HEK293 (cell line): ENCODE data around the gene CKS2.
A peak's percentile ranks its signal among the peaks of the same experiment; 100 is the strongest.

Experiments
- CTCF ChIA-PET: fragments of 350-600 bp; formaldehyde crosslinking; extraction: SDS; loops from one replicate; lab custom pipeline; 2021; ENCODE audit warnings: antibody characterized with exemption; lab: Yijun Ruan, JAX
- POLR2A ChIA-PET: fragments of 300-600 bp; formaldehyde crosslinking; extraction: SDS; loops from one replicate; lab custom pipeline; 2020; ENCODE audit warnings: antibody characterized with exemption, inconsistent platforms; lab: Yijun Ruan, JAX
- H3K27ac ChIP-seq: fragments of 200-500 bp; sonication (Bioruptor generic); 2 replicates; pipeline ENCODE4 v1.5.1; 2014; ENCODE audit warnings: low read depth, low read length, control low read depth, inconsistent platforms; ENCODE audit errors: extremely low read depth
- H3K36me3 ChIP-seq, 2 experiments: fragments of 200-500 bp in 1 of 2; sonication (Bioruptor generic) in 1 of 2; 1 replicate in 1 of 2; 2 replicates in 1 of 2; pipeline ENCODE4 v1.5.1; 2014 to 2017; ENCODE audit warnings: inconsistent platforms in 2 of 2, low read length in 2 of 2; ENCODE audit not compliant: control insufficient read depth in 2 of 2, insufficient read depth in 1 of 2
- H3K4me1 ChIP-seq: fragments of 200-500 bp; sonication (Bioruptor generic); 2 replicates; pipeline ENCODE4 v1.5.1; 2014; ENCODE audit warnings: mild to moderate bottlenecking, low read length, inconsistent platforms; ENCODE audit not compliant: control insufficient read depth, insufficient read depth
- H3K4me3 ChIP-seq: 2 replicates; pipeline ENCODE4 v1.5.1; 2011; ENCODE audit warnings: low read depth, mild to moderate bottlenecking, control low read depth, low read length, moderate library complexity
- H3K9me3 ChIP-seq: fragments of 200-500 bp; sonication (Bioruptor generic); 2 replicates; pipeline ENCODE4 v1.5.1; 2014; ENCODE audit warnings: low read depth, low read length, inconsistent platforms; ENCODE audit not compliant: control insufficient read depth, insufficient read depth
- EGR2 ChIP-seq: fragments of 450-650 bp; formaldehyde crosslinking; IDR thresholded peaks from 2 replicates; pipeline ENCODE4 v1.5.1; 2016; ENCODE audit warnings: low read depth, missing biosample characterization, missing genetic modification characterization
- GLIS1 ChIP-seq: fragments of 450-650 bp; formaldehyde crosslinking; IDR thresholded peaks from 2 replicates; pipeline ENCODE4 v1.5.1; 2016; ENCODE audit warnings: missing biosample characterization, missing genetic modification characterization
- KLF7 ChIP-seq: fragments of 450-650 bp; formaldehyde crosslinking; IDR thresholded peaks from 2 replicates; pipeline ENCODE4 v1.5.1; 2016; ENCODE audit warnings: missing biosample characterization, missing genetic modification characterization, borderline replicate concordance
- PRDM1 ChIP-seq: fragments of 450-650 bp; formaldehyde crosslinking; IDR thresholded peaks from 2 replicates; pipeline ENCODE4; 2016; ENCODE audit warnings: missing biosample characterization, missing genetic modification characterization
- RBAK ChIP-seq: fragments of 450-650 bp; formaldehyde crosslinking; IDR thresholded peaks from 2 replicates; pipeline ENCODE4 v1.5.1; 2016; ENCODE audit warnings: missing biosample characterization, missing genetic modification characterization
- SP3 ChIP-seq: fragments of 450-650 bp; formaldehyde crosslinking; IDR thresholded peaks from 2 replicates; pipeline ENCODE4 v1.5.1; 2016; ENCODE audit warnings: missing biosample characterization, missing genetic modification characterization
- ZFP41 ChIP-seq: fragments of 450-650 bp; formaldehyde crosslinking; IDR thresholded peaks from 2 replicates; pipeline ENCODE4 v1.5.1; 2016; ENCODE audit warnings: missing biosample characterization, missing genetic modification characterization, borderline replicate concordance
- ZNF311 ChIP-seq: fragments of 450-650 bp; formaldehyde crosslinking; IDR thresholded peaks from 2 replicates; pipeline ENCODE4 v1.5.1; 2017; ENCODE audit warnings: missing biosample characterization, missing genetic modification characterization, borderline replicate concordance
- ZNF391 ChIP-seq: fragments of 450-650 bp; formaldehyde crosslinking; IDR thresholded peaks from 2 replicates; pipeline ENCODE4 v1.5.1; 2016; ENCODE audit warnings: low read depth, missing biosample characterization, missing genetic modification characterization, borderline replicate concordance
- ZNF404 ChIP-seq: fragments of 450-650 bp; formaldehyde crosslinking; IDR thresholded peaks from 2 replicates; pipeline ENCODE4 v1.5.1; 2017; ENCODE audit warnings: missing biosample characterization, missing genetic modification characterization
- ZNF529 ChIP-seq: fragments of 450-650 bp; formaldehyde crosslinking; IDR thresholded peaks from 2 replicates; pipeline ENCODE4 v1.5.1; 2017; ENCODE audit warnings: missing genetic modification characterization, missing biosample characterization; ENCODE audit not compliant: insufficient replicate concordance
- ZNF555 ChIP-seq: fragments of 450-650 bp; formaldehyde crosslinking; conservative IDR thresholded peaks from 2 replicates; pipeline ENCODE4 v1.5.1; 2017; ENCODE audit warnings: missing biosample characterization, mild to moderate bottlenecking, missing genetic modification characterization, inconsistent platforms
- ZNF654 ChIP-seq: fragments of 450-650 bp; formaldehyde crosslinking; IDR thresholded peaks from 2 replicates; pipeline ENCODE4 v1.5.1; 2016; ENCODE audit warnings: low read depth, missing biosample characterization, missing genetic modification characterization
- ZXDB ChIP-seq: fragments of 450-650 bp; formaldehyde crosslinking; IDR thresholded peaks from 2 replicates; pipeline ENCODE4 v1.5.1; 2016; ENCODE audit warnings: missing biosample characterization, missing genetic modification characterization
- TF ChIP-seq, protein P1 (sequence below): fragments of 450-650 bp; formaldehyde crosslinking; IDR thresholded peaks from 2 replicates; pipeline ENCODE4 v1.5.1; 2016; ENCODE audit warnings: missing biosample characterization, missing genetic modification characterization
- TF ChIP-seq, protein P2 (sequence below): fragments of 450-650 bp; formaldehyde crosslinking; IDR thresholded peaks from 2 replicates; pipeline ENCODE4 v1.5.1; 2016; ENCODE audit warnings: missing biosample characterization, missing genetic modification characterization
- TF ChIP-seq, protein P3 (sequence below): fragments of 450-650 bp; formaldehyde crosslinking; IDR thresholded peaks from 2 replicates; pipeline ENCODE4 v1.5.1; 2016; ENCODE audit warnings: missing biosample characterization, missing genetic modification characterization
- TF ChIP-seq, protein P4 (sequence below): fragments of 450-650 bp; formaldehyde crosslinking; IDR thresholded peaks from 2 replicates; pipeline ENCODE4 v1.5.1; 2016; ENCODE audit warnings: missing biosample characterization, missing genetic modification characterization
- TF ChIP-seq, protein P5 (sequence below): fragments of 450-650 bp; formaldehyde crosslinking; IDR thresholded peaks from 2 replicates; pipeline ENCODE4 v1.5.1; 2016; ENCODE audit warnings: missing biosample characterization, missing genetic modification characterization
- TF ChIP-seq, protein P6 (sequence below): fragments of 450-650 bp; formaldehyde crosslinking; optimal IDR thresholded peaks from 2 replicates; pipeline ENCODE3; 2016; ENCODE audit warnings: missing biosample characterization, mild to moderate bottlenecking, missing genetic modification characterization

The CKS2 gene

DNA sequence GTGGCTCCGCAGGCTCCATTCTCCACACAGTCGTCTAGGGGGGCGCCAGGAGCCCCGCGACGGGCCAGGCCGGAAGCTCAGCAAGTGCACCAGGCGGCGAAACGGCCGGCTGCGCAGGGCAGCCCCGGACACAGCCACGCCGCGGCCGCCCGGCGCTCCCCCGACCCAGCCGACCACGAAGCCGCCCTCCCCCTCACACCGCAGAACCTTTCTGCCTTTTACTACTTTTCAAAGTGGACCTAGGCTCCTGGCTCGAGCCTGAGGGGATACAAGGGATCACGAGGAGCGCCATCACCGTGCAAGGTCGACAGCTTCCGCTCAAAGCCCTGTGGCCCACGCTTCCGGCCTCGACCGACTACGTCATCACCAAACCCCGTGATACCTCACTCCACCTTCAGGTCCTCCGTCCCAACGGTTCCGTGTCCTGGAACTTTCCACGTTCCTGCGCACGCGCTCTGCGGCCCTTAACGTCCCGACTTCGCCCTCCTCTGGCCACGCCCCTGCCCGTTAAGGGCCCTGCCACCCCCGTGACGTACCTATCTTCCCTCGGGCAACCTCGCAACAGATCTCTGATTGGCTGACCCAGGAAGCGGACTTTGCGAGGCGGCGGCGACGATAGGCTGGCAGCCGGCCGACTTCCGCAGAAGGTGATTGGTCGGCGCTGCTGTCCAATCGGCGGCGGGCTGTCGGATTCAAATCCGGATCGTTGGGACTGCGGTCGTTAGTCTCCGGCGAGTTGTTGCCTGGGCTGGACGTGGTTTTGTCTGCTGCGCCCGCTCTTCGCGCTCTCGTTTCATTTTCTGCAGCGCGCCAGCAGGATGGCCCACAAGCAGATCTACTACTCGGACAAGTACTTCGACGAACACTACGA, at the start of gene CKS2:
Gene CKS2 (plus strand): TSS at position 721 of the 871 bp plus-strand sequence. CDS start 98 bp downstream, at position 819.
- H3K27ac ChIP-seq: peak within 1 kb of the TSS; percentile 94
- ChIA-PET POLR2A (interaction anchor here (0.8 to 2.1 kb wide), 6 partner anchors 8 to 812 kb away, joined by 3 to 11 read pairs (median 3); partner anchors contain the start of gene SECISBP2), CTCF (interaction anchor here (0.6 kb wide), 1 partner anchor 681 kb away, joined by 3 read pairs; no protein-coding TSS in a partner anchor)
- peaks cover under 1 to 34% of the 10 kb centered on the region in 2 experiments; a peak in 1 of 3 replicates for H3K36me3 ChIP-seq
- H3K4me3 ChIP-seq: peak within 1 kb of the TSS; percentile 95
- H3K4me1 ChIP-seq: peaks cover 5% of the 10 kb centered on the region; the same call in 1 of the 2 replicates
- no peaks in the 10 kb centered on the region for H3K9me3 ChIP-seq
- TF ChIP-seq ZNF404 (tag by site-specific recombination) (no peak), KLF7 (tag by site-specific recombination) (no peak), ZNF529 (no peak), ZFP41 (tag by site-specific recombination) (no peak), ZNF654 (tag by site-specific recombination) (no peak), ZNF555 (tag by site-specific recombination) (no peak), ZNF311 (no peak), ZNF391 (tag by site-specific recombination) (no peak), EGR2 (tag by site-specific recombination) (0 out of 2 replicates have a peak, but pooled peaks have one; percentile 5), ZXDB (tag by site-specific recombination) (peak; percentile 77), PRDM1 (tag by site-specific recombination) (no peak), RBAK (tag by site-specific recombination) (no peak), SP3 (tag by site-specific recombination) (peak; percentile 74), GLIS1 (tag by site-specific recombination) (no peak)
- TF ChIP-seq, protein P1, sequence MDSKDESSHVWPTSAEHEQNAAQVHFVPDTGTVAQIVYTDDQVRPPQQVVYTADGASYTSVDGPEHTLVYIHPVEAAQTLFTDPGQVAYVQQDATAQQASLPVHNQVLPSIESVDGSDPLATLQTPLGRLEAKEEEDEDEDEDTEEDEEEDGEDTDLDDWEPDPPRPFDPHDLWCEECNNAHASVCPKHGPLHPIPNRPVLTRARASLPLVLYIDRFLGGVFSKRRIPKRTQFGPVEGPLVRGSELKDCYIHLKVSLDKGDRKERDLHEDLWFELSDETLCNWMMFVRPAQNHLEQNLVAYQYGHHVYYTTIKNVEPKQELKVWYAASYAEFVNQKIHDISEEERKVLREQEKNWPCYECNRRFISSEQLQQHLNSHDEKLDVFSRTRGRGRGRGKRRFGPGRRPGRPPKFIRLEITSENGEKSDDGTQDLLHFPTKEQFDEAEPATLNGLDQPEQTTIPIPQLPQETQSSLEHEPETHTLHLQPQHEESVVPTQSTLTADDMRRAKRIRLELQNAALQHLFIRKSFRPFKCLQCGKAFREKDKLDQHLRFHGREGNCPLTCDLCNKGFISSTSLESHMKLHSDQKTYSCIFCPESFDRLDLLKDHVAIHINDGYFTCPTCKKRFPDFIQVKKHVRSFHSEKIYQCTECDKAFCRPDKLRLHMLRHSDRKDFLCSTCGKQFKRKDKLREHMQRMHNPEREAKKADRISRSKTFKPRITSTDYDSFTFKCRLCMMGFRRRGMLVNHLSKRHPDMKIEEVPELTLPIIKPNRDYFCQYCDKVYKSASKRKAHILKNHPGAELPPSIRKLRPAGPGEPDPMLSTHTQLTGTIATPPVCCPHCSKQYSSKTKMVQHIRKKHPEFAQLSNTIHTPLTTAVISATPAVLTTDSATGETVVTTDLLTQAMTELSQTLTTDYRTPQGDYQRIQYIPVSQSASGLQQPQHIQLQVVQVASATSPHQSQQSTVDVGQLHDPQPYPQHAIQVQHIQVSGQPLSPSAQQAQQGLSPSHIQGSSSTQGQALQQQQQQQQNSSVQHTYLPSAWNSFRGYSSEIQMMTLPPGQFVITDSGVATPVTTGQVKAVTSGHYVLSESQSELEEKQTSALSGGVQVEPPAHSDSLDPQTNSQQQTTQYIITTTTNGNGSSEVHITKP (tag by site-specific recombination): peak; percentile 78
- TF ChIP-seq, protein P2, sequence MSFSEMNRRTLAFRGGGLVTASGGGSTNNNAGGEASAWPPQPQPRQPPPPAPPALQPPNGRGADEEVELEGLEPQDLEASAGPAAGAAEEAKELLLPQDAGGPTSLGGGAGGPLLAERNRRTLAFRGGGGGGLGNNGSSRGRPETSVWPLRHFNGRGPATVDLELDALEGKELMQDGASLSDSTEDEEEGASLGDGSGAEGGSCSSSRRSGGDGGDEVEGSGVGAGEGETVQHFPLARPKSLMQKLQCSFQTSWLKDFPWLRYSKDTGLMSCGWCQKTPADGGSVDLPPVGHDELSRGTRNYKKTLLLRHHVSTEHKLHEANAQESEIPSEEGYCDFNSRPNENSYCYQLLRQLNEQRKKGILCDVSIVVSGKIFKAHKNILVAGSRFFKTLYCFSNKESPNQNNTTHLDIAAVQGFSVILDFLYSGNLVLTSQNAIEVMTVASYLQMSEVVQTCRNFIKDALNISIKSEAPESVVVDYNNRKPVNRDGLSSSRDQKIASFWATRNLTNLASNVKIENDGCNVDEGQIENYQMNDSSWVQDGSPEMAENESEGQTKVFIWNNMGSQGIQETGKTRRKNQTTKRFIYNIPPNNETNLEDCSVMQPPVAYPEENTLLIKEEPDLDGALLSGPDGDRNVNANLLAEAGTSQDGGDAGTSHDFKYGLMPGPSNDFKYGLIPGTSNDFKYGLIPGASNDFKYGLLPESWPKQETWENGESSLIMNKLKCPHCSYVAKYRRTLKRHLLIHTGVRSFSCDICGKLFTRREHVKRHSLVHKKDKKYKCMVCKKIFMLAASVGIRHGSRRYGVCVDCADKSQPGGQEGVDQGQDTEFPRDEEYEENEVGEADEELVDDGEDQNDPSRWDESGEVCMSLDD (tag by site-specific recombination): peak; percentile 89
- TF ChIP-seq, protein P3, sequence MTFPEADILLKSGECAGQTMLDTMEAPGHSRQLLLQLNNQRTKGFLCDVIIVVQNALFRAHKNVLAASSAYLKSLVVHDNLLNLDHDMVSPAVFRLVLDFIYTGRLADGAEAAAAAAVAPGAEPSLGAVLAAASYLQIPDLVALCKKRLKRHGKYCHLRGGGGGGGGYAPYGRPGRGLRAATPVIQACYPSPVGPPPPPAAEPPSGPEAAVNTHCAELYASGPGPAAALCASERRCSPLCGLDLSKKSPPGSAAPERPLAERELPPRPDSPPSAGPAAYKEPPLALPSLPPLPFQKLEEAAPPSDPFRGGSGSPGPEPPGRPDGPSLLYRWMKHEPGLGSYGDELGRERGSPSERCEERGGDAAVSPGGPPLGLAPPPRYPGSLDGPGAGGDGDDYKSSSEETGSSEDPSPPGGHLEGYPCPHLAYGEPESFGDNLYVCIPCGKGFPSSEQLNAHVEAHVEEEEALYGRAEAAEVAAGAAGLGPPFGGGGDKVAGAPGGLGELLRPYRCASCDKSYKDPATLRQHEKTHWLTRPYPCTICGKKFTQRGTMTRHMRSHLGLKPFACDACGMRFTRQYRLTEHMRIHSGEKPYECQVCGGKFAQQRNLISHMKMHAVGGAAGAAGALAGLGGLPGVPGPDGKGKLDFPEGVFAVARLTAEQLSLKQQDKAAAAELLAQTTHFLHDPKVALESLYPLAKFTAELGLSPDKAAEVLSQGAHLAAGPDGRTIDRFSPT (tag by site-specific recombination): peak; percentile 100
- TF ChIP-seq, protein P4, sequence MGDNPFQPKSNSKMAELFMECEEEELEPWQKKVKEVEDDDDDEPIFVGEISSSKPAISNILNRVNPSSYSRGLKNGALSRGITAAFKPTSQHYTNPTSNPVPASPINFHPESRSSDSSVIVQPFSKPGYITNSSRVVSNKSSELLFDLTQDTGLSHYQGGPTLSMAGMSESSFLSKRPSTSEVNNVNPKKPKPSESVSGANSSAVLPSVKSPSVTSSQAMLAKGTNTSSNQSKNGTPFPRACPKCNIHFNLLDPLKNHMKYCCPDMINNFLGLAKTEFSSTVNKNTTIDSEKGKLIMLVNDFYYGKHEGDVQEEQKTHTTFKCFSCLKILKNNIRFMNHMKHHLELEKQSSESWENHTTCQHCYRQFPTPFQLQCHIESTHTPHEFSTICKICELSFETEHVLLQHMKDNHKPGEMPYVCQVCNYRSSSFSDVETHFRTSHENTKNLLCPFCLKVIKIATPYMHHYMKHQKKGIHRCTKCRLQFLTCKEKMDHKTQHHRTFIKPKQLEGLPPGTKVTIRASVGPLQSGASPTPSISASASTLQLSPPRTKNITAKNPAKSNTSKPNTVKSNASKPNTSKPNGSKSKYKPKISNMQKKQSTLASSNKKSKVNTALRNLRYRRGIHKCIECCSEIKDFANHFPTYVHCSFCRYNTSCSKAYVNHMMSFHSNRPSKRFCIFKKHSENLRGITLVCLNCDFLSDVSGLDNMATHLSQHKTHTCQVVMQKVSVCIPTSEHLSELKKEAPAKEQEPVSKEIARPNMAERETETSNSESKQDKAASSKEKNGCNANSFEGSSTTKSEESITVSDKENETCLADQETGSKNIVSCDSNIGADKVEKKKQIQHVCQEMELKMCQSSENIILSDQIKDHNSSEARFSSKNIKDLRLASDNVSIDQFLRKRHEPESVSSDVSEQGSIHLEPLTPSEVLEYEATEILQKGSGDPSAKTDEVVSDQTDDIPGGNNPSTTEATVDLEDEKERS (tag by site-specific recombination): no peak
- TF ChIP-seq, protein P5, sequence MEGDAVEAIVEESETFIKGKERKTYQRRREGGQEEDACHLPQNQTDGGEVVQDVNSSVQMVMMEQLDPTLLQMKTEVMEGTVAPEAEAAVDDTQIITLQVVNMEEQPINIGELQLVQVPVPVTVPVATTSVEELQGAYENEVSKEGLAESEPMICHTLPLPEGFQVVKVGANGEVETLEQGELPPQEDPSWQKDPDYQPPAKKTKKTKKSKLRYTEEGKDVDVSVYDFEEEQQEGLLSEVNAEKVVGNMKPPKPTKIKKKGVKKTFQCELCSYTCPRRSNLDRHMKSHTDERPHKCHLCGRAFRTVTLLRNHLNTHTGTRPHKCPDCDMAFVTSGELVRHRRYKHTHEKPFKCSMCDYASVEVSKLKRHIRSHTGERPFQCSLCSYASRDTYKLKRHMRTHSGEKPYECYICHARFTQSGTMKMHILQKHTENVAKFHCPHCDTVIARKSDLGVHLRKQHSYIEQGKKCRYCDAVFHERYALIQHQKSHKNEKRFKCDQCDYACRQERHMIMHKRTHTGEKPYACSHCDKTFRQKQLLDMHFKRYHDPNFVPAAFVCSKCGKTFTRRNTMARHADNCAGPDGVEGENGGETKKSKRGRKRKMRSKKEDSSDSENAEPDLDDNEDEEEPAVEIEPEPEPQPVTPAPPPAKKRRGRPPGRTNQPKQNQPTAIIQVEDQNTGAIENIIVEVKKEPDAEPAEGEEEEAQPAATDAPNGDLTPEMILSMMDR (tag by site-specific recombination): peak; percentile 49; the same call in 1 of the 2 replicates
- TF ChIP-seq, protein P6, sequence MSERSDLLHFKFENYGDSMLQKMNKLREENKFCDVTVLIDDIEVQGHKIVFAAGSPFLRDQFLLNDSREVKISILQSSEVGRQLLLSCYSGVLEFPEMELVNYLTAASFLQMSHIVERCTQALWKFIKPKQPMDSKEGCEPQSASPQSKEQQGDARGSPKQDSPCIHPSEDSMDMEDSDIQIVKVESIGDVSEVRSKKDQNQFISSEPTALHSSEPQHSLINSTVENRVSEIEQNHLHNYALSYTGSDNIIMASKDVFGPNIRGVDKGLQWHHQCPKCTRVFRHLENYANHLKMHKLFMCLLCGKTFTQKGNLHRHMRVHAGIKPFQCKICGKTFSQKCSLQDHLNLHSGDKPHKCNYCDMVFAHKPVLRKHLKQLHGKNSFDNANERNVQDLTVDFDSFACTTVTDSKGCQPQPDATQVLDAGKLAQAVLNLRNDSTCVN: peak; percentile 46
